Esophagus (tissue), 2 donors: ENCODE data around the gene EXOSC5. TPM values are rescaled to one million over a fixed set of nuclear protein-coding genes. Genes with fewer than 3 reads are reported as not detected.

Experiments
- H3K27ac ChIP-seq, 2 donors: one replicate each; pipeline ENCODE4 v1.5.1; 2013; ENCODE audit warnings: low read depth in 2 of 2, mild to moderate bottlenecking in 2 of 2, inconsistent platforms in 1 of 2, low read length in 1 of 2, moderate library complexity in 1 of 2
- H3K27me3 ChIP-seq, 2 donors: one replicate each; pipeline ENCODE4 v1.6.1; 2013; ENCODE audit warnings: low read length in 2 of 2, control low read depth in 1 of 2, mild to moderate bottlenecking in 1 of 2; ENCODE audit not compliant: insufficient read depth in 2 of 2, control insufficient read depth in 1 of 2
- H3K36me3 ChIP-seq, 2 donors: one replicate each; pipeline ENCODE4 v1.6.1; 2013; ENCODE audit warnings: low read length in 1 of 2; ENCODE audit not compliant: control insufficient read depth in 2 of 2, insufficient read depth in 2 of 2
- H3K4me1 ChIP-seq, 2 donors: one replicate each; pipeline ENCODE4 v1.6.1; 2013; ENCODE audit warnings: low read length in 1 of 2; ENCODE audit not compliant: control insufficient read depth in 2 of 2, insufficient read depth in 2 of 2
- H3K4me3 ChIP-seq, 2 donors: one replicate each; pipeline ENCODE4 v1.5.1; 2013; ENCODE audit warnings: low read length in 2 of 2, mild to moderate bottlenecking in 2 of 2, low read depth in 1 of 2, moderate library complexity in 1 of 2
- H3K9me3 ChIP-seq, 2 donors: one replicate each; pipeline ENCODE4 v1.6.1; 2013; ENCODE audit warnings: mild to moderate bottlenecking in 2 of 2, low read depth in 1 of 2, low read length in 1 of 2, moderate library complexity in 1 of 2; ENCODE audit not compliant: control insufficient read depth in 2 of 2, insufficient read depth in 1 of 2
- WGBS, 2 donors: extraction: QIAGEN DNeasy Blood & Tissue Kit; methylation state at CpG; one replicate each; pipeline ENCODE4 v1.1.7; 2013; 5-methylcytosine and 5-hydroxymethylcytosine counted together
- polyA plus RNA-seq, 2 donors: library from polyadenylated mRNA; stranded (reverse); fragments of 200-250 nt; gene quantifications; one replicate each; pipeline ENCODE4 v1.2.3, GENCODE V29; 2013
- donor health status: healthy with polysubstance abuse.
- donor health status: Bipolar disorder and iron deficiency.

Gene EXOSC5
- polyA plus RNA-seq, 2 donors = 26.3 to 31.9 TPM

- H3K9me3 ChIP-seq = no peaks in the 10 kb centered on the region
- H3K4me1 ChIP-seq = peaks cover 0 to 3% of the 10 kb centered on the region in 2 donors
- 78 to 90% methylated on average over 20 of the region's 20 CpGs for WGBS, 2 donors
- no peak overlapping the region for H3K4me3 ChIP-seq
- H3K36me3 ChIP-seq = peaks cover 8 to 26% of the 10 kb centered on the region in 2 donors
- H3K27me3 ChIP-seq = no peaks in the 10 kb centered on the region
- H3K27ac ChIP-seq = no peak overlapping the region
These were observed 55.3 kb downstream of the EXOSC5 start for GRCh38 chr19:41341669-41342490.

DNA sequence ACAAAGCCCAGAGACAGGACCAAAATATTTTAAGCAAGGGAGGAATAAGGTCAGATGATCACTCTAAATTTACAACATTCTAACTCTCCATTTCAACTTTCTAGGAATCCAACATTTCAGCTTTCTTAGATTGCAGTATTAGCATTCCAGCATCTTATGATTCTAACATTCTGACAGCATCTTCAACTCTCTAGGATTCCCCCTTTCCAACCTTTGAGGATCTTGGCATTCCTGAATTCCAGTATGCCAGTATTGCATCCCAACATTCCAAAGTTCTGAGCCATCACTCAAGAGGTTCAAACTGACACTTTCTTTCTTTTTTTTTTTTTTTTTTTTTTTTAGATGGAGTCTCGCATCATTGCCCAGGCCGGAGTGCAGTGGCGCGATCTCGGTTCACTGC lies 57.2 kb downstream of the EXOSC5 start:
- Histone ChIP-seq H3K4me1 (peaks cover 0 to 3% of the 10 kb centered on the region in 2 donors), H3K27ac (no peak overlapping the region), H3K9me3 (no peaks in the 10 kb centered on the region), H3K27me3 (no peaks in the 10 kb centered on the region), H3K36me3 (peaks cover 7 to 28% of the 10 kb centered on the region in 2 donors), H3K4me3 (no peak overlapping the region)
- WGBS, 2 donors = 92 to 93% methylated on average over 5 of the region's 5 CpGs

Other genes starting within 250 kb of the EXOSC5 start
- 10 to 100 TPM in 1 of 2 donors, 1 to 10 TPM in 1; 8.7 to 10.5 TPM for gene CYP2S1, start 204.1 kb downstream of the EXOSC5 start, polyA plus RNA-seq
- gene AXL, start 178.1 kb downstream of the EXOSC5 start, polyA plus RNA-seq = 1 to 10 TPM; 1.9 to 4.1 TPM
- gene HNRNPUL1, start 133.0 kb downstream of the EXOSC5 start, polyA plus RNA-seq = 10 to 100 TPM; 64.9 to 73.4 TPM
- gene CCDC97, start 87.2 kb downstream of the EXOSC5 start, polyA plus RNA-seq = 10 to 100 TPM; 12.2 to 14.0 TPM
- gene TGFB1, start 43.4 kb downstream of the EXOSC5 start, polyA plus RNA-seq = 10 to 100 TPM; 16.2 to 77.1 TPM
- 1 to 10 TPM; 3.1 to 6.0 TPM for gene B9D2, start 33.2 kb downstream of the EXOSC5 start, polyA plus RNA-seq
- 10 to 100 TPM; 13.8 to 17.3 TPM for gene TMEM91, start 20.8 kb downstream of the EXOSC5 start, polyA plus RNA-seq
- 10 to 100 TPM; 37.0 to 61.8 TPM for gene BCKDHA, start 459 bp upstream of the EXOSC5 start, polyA plus RNA-seq
- 10 to 100 TPM; 42.9 to 68.8 TPM for gene B3GNT8, start 30.0 kb upstream of the EXOSC5 start, polyA plus RNA-seq
- gene DMAC2, start 42.6 kb upstream of the EXOSC5 start, polyA plus RNA-seq = 10 to 100 TPM; 22.6 to 38.9 TPM
- gene ERICH4, start 45.8 kb upstream of the EXOSC5 start, polyA plus RNA-seq = not detected
- gene CEACAM21, start 178.8 kb upstream of the EXOSC5 start, polyA plus RNA-seq = under 1 TPM; 0.24 to 0.66 TPM
- gene CEACAM4, start 229.7 kb upstream of the EXOSC5 start, polyA plus RNA-seq = under 1 TPM; 0.47 to 0.58 TPM